ENCODE measurements around the gene OR51B2. TPM values are rescaled to one million over a fixed set of nuclear protein-coding genes. Genes with fewer than 3 reads are reported as not detected.

OR51B2 gene
- total RNA-seq, 1 experiment from 2014 or later = not detected

DNA sequence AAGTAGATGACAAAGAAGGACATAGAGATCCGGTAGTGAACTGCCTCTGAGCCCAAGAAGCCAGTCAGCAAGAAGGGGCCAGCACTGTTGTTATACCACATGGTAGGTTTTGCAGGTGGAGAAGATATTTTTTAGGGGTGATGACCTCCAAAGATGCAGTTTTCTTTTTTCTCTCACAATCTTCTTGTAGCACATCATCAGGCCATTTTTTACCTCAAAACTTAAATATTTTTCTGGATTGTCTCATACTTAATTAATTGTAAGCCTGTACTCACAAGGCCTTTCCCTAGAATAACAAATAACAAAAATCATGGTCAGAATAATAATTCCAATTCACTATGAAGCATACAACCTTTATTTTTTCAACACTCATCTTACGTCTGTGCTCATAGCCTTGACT, 22.3 kb downstream of the OR51B2 start, which contains the start of gene OR51B4:
Gene OR51B4, minus strand, starts transcription at position 101 of the 400 bp plus-strand sequence. Its CDS starts 0 bp downstream, at position 101.
- H3K4me1 Mint-ChIP-seq = no peaks in the 10 kb centered on the region
- H3K9me3 ChIP-seq (ENCODE audit: control insufficient read depth, low read depth, low read length) = no peaks in the 10 kb centered on the region

More for the DNA sequence above, 22.3 kb downstream of the OR51B2 start, which contains the start of gene OR51B4:
- Histone ChIP-seq H2AFZ (ENCODE audit: low read length) (no peak within 1 kb of the TSS), H3T11ph (ENCODE audit: low read length) (no peak within 1 kb of the TSS), H2BK120ac (ENCODE audit: low read depth, low read length, poor library complexity, severe bottlenecking) (no peak within 1 kb of the TSS), H3K9ac (ENCODE audit: extremely low read depth, insufficient read length, low read length) (no peak within 1 kb of the TSS), H3K27ac (ENCODE audit: insufficient read length, low read depth, low read length) (no peak within 1 kb of the TSS), H2BK20ac (ENCODE audit: low read depth, low read length, poor library complexity, severe bottlenecking) (no peak within 1 kb of the TSS), H3K27me3 (ENCODE audit: insufficient read depth, low read length) (no peaks in the 10 kb centered on the region), H4K8ac (replicated peaks; ENCODE audit: insufficient read length, low read depth, low read length) (no peak within 1 kb of the TSS), H3K79me1 (ENCODE audit: insufficient read depth, low read depth, low read length, poor library complexity, severe bottlenecking) (no peaks in the 10 kb centered on the region), H3K4ac (ENCODE audit: low read depth, low read length) (no peak within 1 kb of the TSS), H3K79me2 (ENCODE audit: insufficient read depth, low read length) (no peaks in the 10 kb centered on the region), H4K91ac (ENCODE audit: insufficient read length, low read depth, low read length) (no peak within 1 kb of the TSS), H3K4me1 (ENCODE audit: insufficient read depth, low read length) (no peaks in the 10 kb centered on the region), H4K20me1 (ENCODE audit: control insufficient read depth, insufficient read depth, insufficient read length) (no peaks in the 10 kb centered on the region), H4K5ac (ENCODE audit: insufficient read length, low read depth, low read length) (no peak within 1 kb of the TSS), H3K4me2 (ENCODE audit: insufficient read depth, insufficient read length, low read length) (no peak within 1 kb of the TSS), H3K23ac (ENCODE audit: insufficient read length, low read depth, low read length) (no peak within 1 kb of the TSS), H2AK5ac (ENCODE audit: insufficient read length, low read length) (no peak within 1 kb of the TSS), H3K14ac (ENCODE audit: insufficient read depth, low read length) (no peak within 1 kb of the TSS), H3K23me2 (ENCODE audit: insufficient read length, low read depth, low read length, poor library complexity, severe bottlenecking) (no peaks in the 10 kb centered on the region), H2BK15ac (ENCODE audit: low read depth, low read length) (no peak within 1 kb of the TSS), H3K18ac (ENCODE audit: insufficient read length, low read depth, low read length) (no peak within 1 kb of the TSS), H2BK5ac (ENCODE audit: insufficient read length, low read length) (no peak within 1 kb of the TSS), H3K56ac (ENCODE audit: insufficient read length, low read depth, low read length) (no peak within 1 kb of the TSS), H2BK12ac (ENCODE audit: insufficient read length, low read depth, low read length) (no peak within 1 kb of the TSS)
- no peaks in the 10 kb centered on the region for H3K36me3 Mint-ChIP-seq (ENCODE audit: insufficient read depth in 1 of 3, low read depth in 3 of 3)
- H3K4me3 Mint-ChIP-seq = no peak within 1 kb of the TSS
- no peaks in the 10 kb centered on the region for H3K9me3 Mint-ChIP-seq
- no CpG with 5 or more reads among the region's 2 CpGs for WGBS (ENCODE audit: extremely low coverage, insufficient read length, low lambda C conversion rate)
- no peaks in the 10 kb centered on the region for H3K27me3 Mint-ChIP-seq (ENCODE audit: low read depth)
- no peak for DNase-seq
- no peak within 1 kb of the TSS; a peak in 1 of 7 replicates for H3K27ac Mint-ChIP-seq
- TF ChIP-seq, protein P1, sequence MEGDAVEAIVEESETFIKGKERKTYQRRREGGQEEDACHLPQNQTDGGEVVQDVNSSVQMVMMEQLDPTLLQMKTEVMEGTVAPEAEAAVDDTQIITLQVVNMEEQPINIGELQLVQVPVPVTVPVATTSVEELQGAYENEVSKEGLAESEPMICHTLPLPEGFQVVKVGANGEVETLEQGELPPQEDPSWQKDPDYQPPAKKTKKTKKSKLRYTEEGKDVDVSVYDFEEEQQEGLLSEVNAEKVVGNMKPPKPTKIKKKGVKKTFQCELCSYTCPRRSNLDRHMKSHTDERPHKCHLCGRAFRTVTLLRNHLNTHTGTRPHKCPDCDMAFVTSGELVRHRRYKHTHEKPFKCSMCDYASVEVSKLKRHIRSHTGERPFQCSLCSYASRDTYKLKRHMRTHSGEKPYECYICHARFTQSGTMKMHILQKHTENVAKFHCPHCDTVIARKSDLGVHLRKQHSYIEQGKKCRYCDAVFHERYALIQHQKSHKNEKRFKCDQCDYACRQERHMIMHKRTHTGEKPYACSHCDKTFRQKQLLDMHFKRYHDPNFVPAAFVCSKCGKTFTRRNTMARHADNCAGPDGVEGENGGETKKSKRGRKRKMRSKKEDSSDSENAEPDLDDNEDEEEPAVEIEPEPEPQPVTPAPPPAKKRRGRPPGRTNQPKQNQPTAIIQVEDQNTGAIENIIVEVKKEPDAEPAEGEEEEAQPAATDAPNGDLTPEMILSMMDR (conservative IDR thresholded peaks at IDR 0.05) = no peak
